Testis (tissue), 2 donors: Measurements from ENCODE around the gene ODC1.

ENCODE experiments used
- POLR2A ChIP-seq: fragments of 450-650 bp; IDR thresholded peaks from one replicate; pipeline ENCODE4 v1.6.1; 2017; ENCODE audit warnings: antibody characterized with exemption, mild to moderate bottlenecking, moderate library complexity
- TF ChIP-seq, protein P1 (sequence below), 3 experiments: fragments of 450-650 bp in 2 of 3; fragments of 200-600 bp in 1 of 3; sonication (generic) in 1 of 3; IDR thresholded peaks; one replicate each; pipeline ENCODE4 v1.5.1; 2016 to 2019; ENCODE audit warnings: antibody characterized with exemption in 3 of 3, mild to moderate bottlenecking in 2 of 3, moderate library complexity in 1 of 3

DNA sequence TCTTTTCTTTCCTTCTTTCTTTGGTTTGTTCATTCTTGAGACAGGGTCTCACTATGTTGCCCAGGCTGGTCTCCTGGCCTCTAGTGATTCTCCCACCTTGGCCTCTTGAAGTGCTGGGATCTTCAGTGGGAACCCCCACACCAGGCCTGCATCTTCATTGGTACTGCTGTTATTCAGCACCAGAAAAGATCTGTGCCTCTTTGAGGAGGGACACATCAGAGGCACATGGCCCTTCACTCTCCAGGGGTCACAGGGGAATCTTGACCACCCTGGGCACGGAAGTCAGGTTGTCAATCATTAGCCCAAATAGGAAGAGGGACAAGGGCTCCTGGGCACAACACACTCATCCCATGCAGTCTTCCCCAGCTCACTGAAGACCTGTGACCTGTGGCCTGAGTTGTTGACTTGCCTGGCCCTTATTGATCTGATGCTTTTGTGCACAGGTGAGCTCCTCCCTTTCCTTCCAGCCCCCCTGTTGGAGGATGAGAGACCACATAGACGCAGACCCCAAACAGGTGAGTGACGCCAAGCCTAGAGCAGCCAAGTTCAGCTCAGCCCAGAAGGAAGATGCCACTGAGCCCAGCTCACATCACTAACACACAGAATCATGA is 33.0 kb upstream of the ODC1 start:
- TF ChIP-seq, protein P1, sequence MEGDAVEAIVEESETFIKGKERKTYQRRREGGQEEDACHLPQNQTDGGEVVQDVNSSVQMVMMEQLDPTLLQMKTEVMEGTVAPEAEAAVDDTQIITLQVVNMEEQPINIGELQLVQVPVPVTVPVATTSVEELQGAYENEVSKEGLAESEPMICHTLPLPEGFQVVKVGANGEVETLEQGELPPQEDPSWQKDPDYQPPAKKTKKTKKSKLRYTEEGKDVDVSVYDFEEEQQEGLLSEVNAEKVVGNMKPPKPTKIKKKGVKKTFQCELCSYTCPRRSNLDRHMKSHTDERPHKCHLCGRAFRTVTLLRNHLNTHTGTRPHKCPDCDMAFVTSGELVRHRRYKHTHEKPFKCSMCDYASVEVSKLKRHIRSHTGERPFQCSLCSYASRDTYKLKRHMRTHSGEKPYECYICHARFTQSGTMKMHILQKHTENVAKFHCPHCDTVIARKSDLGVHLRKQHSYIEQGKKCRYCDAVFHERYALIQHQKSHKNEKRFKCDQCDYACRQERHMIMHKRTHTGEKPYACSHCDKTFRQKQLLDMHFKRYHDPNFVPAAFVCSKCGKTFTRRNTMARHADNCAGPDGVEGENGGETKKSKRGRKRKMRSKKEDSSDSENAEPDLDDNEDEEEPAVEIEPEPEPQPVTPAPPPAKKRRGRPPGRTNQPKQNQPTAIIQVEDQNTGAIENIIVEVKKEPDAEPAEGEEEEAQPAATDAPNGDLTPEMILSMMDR (IDR thresholded peaks at IDR 0.05), result no peak
- no peak for TF ChIP-seq POLR2A
